HepG2 (cell line): Measurements from ENCODE around the gene LMX1B. TPM values are rescaled to one million over a fixed set of nuclear protein-coding genes. Genes with fewer than 3 reads are reported as not detected.

ENCODE experiments used
- BCL6 ChIP-seq: IDR thresholded peaks from 2 replicates; pipeline ENCODE4 v1.6.1; 2016; ENCODE audit warnings: missing genetic modification reagents, missing compliant biosample characterization
- BORCS8-MEF2B ChIP-seq: sonication (generic); formaldehyde crosslinking; IDR thresholded peaks from 2 replicates; pipeline ENCODE4 v1.8.0; 2022; ENCODE audit warnings: mild to moderate bottlenecking, missing genetic modification reagents
- EED ChIP-seq: sonication (generic); formaldehyde crosslinking; IDR thresholded peaks from 2 replicates; pipeline ENCODE4 v1.5.0; 2020; ENCODE audit warnings: mild to moderate bottlenecking, missing genetic modification reagents
- EZH2 ChIP-seq: conservative IDR thresholded peaks from 2 replicates; pipeline ENCODE4 v1.6.1; 2012; ENCODE audit warnings: mild to moderate bottlenecking, low read depth, low read length, moderate library complexity
- GATAD1 ChIP-seq: IDR thresholded peaks from 2 replicates; pipeline ENCODE4 v1.6.1; 2016; ENCODE audit warnings: missing genetic modification reagents, missing compliant biosample characterization
- HDAC2 ChIP-seq: sonication (generic); formaldehyde crosslinking; IDR thresholded peaks from 2 replicates; pipeline ENCODE4 v1.4.0; 2020; ENCODE audit warnings: missing genetic modification reagents
- HOXA3 ChIP-seq: sonication (generic); formaldehyde crosslinking; IDR thresholded peaks from 2 replicates; pipeline ENCODE4 v1.5.0; 2020; ENCODE audit warnings: missing genetic modification reagents
- MTF1 ChIP-seq: sonication (generic); formaldehyde crosslinking; IDR thresholded peaks from 2 replicates; pipeline ENCODE4 v1.5.0; 2020; ENCODE audit warnings: missing genetic modification reagents
- PCBP1 ChIP-seq: fragments of 200-400 bp; formaldehyde crosslinking; IDR thresholded peaks from 2 replicates; pipeline ENCODE4 v1.6.1; 2017; ENCODE audit warnings: mild to moderate bottlenecking, low read depth, low read length, borderline replicate concordance
- RAD21 ChIP-seq: fragments of 450-650 bp; formaldehyde crosslinking; IDR thresholded peaks from 2 replicates; pipeline ENCODE4 v1.5.0; 2020; ENCODE audit warnings: mild to moderate bottlenecking
- REXO4 ChIP-seq: sonication (generic); formaldehyde crosslinking; IDR thresholded peaks from 2 replicates; pipeline ENCODE4 v1.8.0; 2022; ENCODE audit warnings: missing genetic modification reagents, mild to moderate bottlenecking, borderline replicate concordance
- STAT5B ChIP-seq: sonication (generic); formaldehyde crosslinking; IDR thresholded peaks from 2 replicates; pipeline ENCODE4 v1.4.0; 2020; ENCODE audit warnings: missing genetic modification reagents
- TFDP2 ChIP-seq: sonication (generic); formaldehyde crosslinking; IDR thresholded peaks from 2 replicates; pipeline ENCODE4 v1.4.0; 2020; ENCODE audit warnings: missing genetic modification reagents
- THRA ChIP-seq: sonication (generic); formaldehyde crosslinking; IDR thresholded peaks from 2 replicates; pipeline ENCODE4 v1.4.0; 2020; ENCODE audit warnings: missing genetic modification reagents, borderline replicate concordance
- UBTF ChIP-seq: sonication (generic); formaldehyde crosslinking; IDR thresholded peaks from 2 replicates; pipeline ENCODE4 v1.4.0; 2020; ENCODE audit warnings: mild to moderate bottlenecking, missing genetic modification reagents
- ZNF121 ChIP-seq: sonication (generic); formaldehyde crosslinking; IDR thresholded peaks from 2 replicates; pipeline ENCODE4 v1.5.0; 2020; ENCODE audit warnings: mild to moderate bottlenecking, missing genetic modification reagents
- ZNF576 ChIP-seq: sonication (generic); formaldehyde crosslinking; IDR thresholded peaks from 2 replicates; pipeline ENCODE4 v1.4.0; 2020; ENCODE audit warnings: mild to moderate bottlenecking, missing genetic modification reagents
- ZNF768 ChIP-seq: sonication (generic); formaldehyde crosslinking; IDR thresholded peaks from 2 replicates; pipeline ENCODE4 v1.4.0; 2020; ENCODE audit warnings: missing genetic modification reagents
- ZSCAN12 ChIP-seq: sonication (generic); formaldehyde crosslinking; IDR thresholded peaks from 2 replicates; pipeline ENCODE4 v1.9.0; 2021; ENCODE audit warnings: mild to moderate bottlenecking, missing genetic modification reagents
- polyA plus RNA-seq, 8 experiments: library from polyadenylated mRNA; depleted of rRNA in 3 of 8; stranded (reverse) in 7 of 8; unstranded in 1 of 8; fragments of >200 nt; fragmentation: Illumina TruSeq in 4 of 8; extraction: Trizol in 4 of 8; gene quantifications; 2 replicates each; pipeline versions ENCODE4 v1.2.1 to v1.2.3, GENCODE V29; 2011 to 2016; ENCODE audit warnings: low read depth in 4 of 8, missing spikeins in 1 of 8, mixed read lengths in 1 of 8; ENCODE audit not compliant: insufficient read depth in 1 of 8
- total RNA-seq, 5 experiments: library from RNA; depleted of rRNA; stranded (reverse); fragments of >200 nt; fragmentation: Illumina TruSeq; extraction: Trizol; gene quantifications; 2 replicates each; pipeline ENCODE4 v1.2.3, GENCODE V29; 2016; ENCODE audit warnings: low read depth in 1 of 5
- TF ChIP-seq, protein P1 (sequence below): IDR thresholded peaks from 2 replicates; pipeline ENCODE4 v1.6.1; 2016; ENCODE audit warnings: missing compliant biosample characterization, missing genetic modification reagents, borderline replicate concordance
- TF ChIP-seq, protein P2 (sequence below): sonication (generic); formaldehyde crosslinking; IDR thresholded peaks from 2 replicates; pipeline ENCODE4 v1.4.0; 2020; ENCODE audit warnings: missing genetic modification reagents

The LMX1B gene
- total and polyA plus RNA-seq, 2 of the 13 experiments (the other 11 are each of a cell fraction or from before 2014, with no cell fraction given), result not detected

DNA sequence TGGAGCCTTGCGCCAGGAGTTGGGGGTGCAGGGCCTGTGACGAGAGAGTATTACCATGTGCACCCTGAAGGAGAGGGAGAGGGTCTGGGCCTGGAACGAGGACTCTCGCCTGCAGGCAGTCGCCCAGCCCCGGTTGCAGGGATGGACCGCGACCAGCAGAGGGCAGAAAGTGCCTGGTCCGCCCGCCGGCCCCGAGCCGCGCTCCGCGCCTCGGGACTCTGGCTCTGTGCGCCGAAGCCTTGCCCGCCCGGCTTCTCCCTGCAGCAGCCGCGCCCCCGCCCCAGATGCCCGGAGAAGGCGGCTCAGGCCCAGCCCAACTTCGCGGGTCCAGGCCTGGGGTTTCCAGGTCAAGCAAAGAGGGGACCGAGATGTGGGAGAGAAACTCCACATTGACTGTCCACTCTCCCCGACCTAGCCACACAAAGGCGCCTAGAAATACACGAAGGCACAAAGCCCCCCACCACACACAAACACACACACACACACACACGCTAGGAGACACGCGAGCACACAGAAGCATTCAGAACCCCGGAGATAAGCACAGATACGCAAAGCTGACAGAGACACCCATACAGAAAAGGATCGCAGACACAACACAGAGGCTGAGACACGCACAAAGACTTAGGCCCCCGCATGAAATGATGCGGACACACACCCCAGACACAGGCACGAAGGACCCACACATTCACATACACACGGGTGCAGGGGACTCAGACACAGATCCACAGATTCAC, 2.0 kb upstream of the LMX1B start (continued):
- TF ChIP-seq THRA (0 out of 2 replicates have a peak, but pooled peaks have one; percentile 41), ZNF768 (CRISPR knock-in tag) (peak; percentile 23; the same call in 1 of the 2 replicates), UBTF (peak; percentile 77), REXO4 (CRISPR knock-in tag) (no peak), MTF1 (no peak), ZNF121 (CRISPR knock-in tag) (no peak), EZH2 (peak; percentile 100), PCBP1 (0 out of 2 replicates have a peak, but pooled peaks have one; percentile 27), HOXA3 (CRISPR knock-in tag) (peak; percentile 42; the same call in 1 of the 2 replicates), STAT5B (CRISPR knock-in tag) (no peak), ZNF576 (no peak), ZSCAN12 (CRISPR knock-in tag) (no peak), BORCS8-MEF2B (CRISPR knock-in tag) (0 out of 2 replicates have a peak, but pooled peaks have one; percentile 21), EED (peak; percentile 36; the same call in 1 of the 2 replicates), TFDP2 (peak; percentile 58; the same call in 1 of the 2 replicates), GATAD1 (CRISPR knock-in tag) (peak; percentile 29; the same call in 1 of the 2 replicates), BCL6 (CRISPR knock-in tag) (peak; percentile 35; the same call in 1 of the 2 replicates), HDAC2 (0 out of 2 replicates have a peak, but pooled peaks have one; percentile 13), RAD21 (CRISPR knock-in tag) (peak; percentile 80)
- TF ChIP-seq, protein P1, sequence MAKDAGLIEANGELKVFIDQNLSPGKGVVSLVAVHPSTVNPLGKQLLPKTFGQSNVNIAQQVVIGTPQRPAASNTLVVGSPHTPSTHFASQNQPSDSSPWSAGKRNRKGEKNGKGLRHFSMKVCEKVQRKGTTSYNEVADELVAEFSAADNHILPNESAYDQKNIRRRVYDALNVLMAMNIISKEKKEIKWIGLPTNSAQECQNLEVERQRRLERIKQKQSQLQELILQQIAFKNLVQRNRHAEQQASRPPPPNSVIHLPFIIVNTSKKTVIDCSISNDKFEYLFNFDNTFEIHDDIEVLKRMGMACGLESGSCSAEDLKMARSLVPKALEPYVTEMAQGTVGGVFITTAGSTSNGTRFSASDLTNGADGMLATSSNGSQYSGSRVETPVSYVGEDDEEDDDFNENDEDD (CRISPR knock-in tag), result peak; percentile 37; the same call in 1 of the 2 replicates
- TF ChIP-seq, protein P2, sequence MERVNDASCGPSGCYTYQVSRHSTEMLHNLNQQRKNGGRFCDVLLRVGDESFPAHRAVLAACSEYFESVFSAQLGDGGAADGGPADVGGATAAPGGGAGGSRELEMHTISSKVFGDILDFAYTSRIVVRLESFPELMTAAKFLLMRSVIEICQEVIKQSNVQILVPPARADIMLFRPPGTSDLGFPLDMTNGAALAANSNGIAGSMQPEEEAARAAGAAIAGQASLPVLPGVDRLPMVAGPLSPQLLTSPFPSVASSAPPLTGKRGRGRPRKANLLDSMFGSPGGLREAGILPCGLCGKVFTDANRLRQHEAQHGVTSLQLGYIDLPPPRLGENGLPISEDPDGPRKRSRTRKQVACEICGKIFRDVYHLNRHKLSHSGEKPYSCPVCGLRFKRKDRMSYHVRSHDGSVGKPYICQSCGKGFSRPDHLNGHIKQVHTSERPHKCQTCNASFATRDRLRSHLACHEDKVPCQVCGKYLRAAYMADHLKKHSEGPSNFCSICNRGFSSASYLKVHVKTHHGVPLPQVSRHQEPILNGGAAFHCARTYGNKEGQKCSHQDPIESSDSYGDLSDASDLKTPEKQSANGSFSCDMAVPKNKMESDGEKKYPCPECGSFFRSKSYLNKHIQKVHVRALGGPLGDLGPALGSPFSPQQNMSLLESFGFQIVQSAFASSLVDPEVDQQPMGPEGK (CRISPR knock-in tag), result peak; percentile 36; the same call in 1 of the 2 replicates
